Embryonic facial prominence (tissue), 1 donor: ENCODE data around the gene KPTN.

ENCODE experiments used
- DNase-seq: peaks from one replicate; pipeline ENCODE4 v3.0.0-alpha.2; 2016; ENCODE audit errors: extremely low spot score

Gene KPTN

GRCh38 chr19:47469719-47470118 lies 14.3 kb downstream of the KPTN start:
- DNase-seq = no peak

- no peak for DNase-seq
Measured at GRCh38 chr19:47469363-47469700, 14.7 kb downstream of the KPTN start.

DNA sequence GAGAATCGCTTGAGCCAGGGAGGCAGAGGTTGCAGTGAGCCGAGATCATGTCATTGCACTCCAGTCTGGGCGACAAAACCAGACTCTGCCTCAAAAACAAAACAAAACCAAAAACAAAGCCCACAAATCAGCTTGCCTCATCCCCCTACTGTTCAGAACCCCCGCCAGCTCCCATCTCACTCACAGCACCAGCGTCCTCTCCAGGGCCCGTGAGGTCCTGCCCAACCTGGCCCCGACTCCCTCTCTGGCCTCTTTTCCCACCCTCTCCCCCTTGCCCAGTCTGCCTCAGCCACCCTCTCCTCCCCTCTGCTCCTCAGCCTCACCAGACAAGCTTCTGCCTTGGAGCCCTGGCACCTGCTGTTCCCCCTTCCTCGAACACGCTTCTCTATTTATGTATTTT lies 16.1 kb downstream of the KPTN start:
- DNase-seq = no peak

DNA sequence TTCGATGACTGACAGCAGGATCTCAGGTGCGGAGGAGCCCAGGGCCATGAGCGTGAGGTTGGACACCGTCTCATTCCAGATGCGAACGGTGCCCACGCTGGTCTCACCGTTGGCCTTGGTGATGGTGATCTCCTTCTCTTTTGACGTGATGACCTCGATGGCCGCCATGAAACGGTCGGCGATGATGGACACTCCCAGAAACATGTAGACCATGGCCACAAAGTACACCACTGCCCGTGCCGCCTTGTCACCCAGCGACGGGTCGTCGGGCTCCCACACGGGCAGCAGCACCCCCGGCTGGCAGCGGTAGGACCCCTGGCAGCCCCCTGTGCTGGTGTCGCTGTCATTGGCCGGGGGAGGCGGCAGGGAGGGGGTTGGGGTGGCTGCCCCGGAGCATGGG lies 18.1 kb downstream of the KPTN start:
- DNase-seq = no peak

GRCh38 chr19:47464675-47465419 lies 19.2 kb downstream of the KPTN start:
- no peak for DNase-seq

DNA sequence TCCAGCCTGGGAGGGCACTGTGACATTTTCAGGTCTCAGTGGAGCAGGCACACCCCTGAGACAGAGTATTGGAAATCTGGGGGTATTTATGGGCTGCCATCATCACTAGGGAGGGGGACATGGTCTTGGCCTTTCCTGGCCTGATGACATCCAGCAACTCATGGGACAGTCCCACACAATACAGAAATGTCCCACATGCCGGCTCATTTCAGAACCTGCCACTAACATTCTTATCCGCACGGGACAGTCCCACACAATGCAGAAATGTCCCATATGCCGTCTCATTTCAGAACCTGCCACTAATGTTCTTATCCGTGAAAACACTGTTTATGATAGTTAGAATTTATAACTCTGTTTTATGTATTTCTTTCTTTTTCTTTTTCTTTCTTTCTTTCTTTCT lies 22.1 kb downstream of the KPTN start:
- DNase-seq = no peak

GRCh38 chr19:47459477-47459876 lies 24.5 kb downstream of the KPTN start:
- DNase-seq = no peak

DNA sequence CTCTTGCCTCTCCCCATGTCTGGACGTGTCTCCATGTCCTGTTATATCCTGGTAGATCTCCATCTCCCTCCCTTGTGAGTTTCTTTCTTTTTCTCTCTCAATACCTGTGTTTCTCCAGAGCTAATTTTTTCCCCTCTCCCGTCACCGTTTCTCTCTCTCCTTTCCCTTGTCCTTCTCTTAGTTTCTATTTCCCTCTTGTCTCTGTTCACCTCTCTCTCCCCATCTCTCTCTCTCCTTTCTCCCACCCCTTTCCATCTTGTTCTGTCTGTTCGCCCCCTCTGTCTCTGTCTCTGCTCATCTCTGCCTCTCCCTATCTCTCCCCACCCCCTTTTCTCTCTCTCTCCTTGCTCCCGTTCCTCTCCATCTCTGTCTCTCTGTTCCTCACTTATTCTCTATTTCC lies 25.3 kb downstream of the KPTN start:
- DNase-seq = no peak

DNA sequence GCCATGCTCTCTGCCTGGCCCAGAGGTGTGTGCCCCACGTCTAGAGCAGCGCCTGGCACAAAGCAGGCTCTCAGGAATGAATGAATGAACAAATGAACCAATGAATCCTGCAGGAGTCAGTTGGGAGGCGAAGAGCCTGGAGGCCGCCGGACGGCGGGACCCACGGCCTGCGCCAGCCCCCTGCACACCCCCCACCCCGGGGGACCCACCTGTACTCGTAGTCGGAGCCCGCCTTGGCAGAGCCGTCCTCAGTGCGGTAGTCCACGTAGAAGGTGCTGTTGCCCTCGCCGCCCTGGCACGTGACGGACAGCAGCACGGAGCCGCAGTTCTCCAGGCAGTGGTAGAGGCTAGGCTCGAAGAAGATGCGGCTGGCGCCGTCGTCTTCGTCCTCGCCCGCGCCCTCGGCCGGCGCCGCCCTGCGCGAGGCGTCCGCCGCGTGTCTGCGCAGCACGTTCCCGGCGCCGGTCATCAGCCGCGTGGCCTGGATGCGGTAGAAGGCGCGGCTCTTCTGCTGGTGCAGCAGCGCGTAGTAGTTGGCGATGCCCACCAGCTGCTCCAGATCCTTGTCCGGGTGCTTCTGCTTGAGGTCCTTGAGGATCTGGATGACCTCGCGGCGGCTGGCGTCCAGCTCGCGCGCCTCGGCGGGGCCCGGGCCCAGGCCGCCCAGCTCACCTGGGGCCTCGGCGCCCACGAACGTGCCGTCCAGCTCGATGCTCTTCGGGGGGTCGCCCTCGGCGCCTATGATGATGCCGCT lies 27.1 kb downstream of the KPTN start:
- DNase-seq = no peak

DNA sequence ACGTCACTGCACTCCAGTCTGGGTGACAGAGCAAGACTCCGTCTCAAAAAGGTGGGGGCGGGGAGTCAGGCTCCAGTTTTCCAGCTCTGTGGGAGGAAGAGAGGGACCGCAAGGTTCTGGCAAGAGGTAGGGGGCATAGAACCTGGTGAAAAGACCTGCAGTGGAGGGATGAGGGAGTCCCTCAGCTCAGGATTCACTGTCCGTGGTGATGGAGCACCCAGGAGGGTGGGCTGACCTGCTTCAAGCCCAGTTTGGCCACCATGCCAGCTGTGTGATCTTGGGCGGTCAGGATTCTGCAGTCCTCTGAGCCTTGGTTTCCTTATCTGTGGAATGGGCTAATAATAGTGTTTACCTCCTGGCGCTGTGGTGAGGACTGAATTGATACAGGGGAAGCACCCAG lies 33.5 kb downstream of the KPTN start:
- DNase-seq = no peak

GRCh38 chr19:47448360-47448727 lies 35.7 kb downstream of the KPTN start:
- no peak for DNase-seq

- no peak for DNase-seq
Measured at GRCh38 chr19:47447470-47448359, 36.3 kb downstream of the KPTN start.

DNA sequence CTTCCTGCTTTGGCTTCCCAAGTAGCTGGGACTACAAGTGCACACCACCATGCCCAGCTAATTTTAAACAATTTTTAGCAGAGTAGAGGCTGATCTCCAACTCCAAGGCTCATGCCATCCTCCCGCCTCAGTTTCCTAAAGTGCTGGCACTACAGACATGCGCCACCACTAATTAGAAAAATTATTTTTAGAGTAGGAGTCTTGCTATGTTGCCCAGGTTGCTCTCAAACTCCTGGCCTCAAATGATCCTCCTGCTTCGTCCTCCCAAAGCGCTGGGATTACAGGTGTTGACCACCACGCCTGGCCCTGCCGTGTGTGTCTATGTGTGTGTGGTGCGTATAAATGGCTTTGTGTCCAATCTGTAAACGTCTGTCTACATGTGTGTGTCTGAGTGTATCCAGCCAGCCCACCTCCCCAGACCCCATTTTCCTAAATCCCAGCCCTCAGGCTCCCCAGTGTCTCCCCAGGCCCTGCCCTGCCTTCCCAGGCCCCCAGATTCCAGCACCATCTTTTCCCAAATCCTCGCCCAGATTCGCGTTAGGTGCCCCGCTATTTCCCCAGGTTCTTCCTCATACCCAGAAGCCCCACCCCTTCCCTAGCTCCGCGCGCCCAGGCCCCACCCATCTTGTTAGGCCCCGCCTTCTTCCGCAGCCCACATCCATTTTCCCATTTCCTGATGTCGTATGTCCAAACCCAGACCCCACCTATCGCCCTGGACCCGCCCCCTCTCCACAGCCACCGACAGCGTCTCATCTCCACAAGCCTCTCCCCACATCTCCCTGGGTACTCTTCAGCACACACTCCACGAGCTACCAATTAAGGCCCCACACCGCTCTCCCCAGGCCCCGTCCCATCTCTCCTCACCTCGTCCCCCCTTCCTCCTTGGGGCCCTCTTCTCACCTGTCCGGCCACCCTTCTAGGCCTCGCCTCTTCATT lies 37.2 kb downstream of the KPTN start:
- DNase-seq = no peak

DNA sequence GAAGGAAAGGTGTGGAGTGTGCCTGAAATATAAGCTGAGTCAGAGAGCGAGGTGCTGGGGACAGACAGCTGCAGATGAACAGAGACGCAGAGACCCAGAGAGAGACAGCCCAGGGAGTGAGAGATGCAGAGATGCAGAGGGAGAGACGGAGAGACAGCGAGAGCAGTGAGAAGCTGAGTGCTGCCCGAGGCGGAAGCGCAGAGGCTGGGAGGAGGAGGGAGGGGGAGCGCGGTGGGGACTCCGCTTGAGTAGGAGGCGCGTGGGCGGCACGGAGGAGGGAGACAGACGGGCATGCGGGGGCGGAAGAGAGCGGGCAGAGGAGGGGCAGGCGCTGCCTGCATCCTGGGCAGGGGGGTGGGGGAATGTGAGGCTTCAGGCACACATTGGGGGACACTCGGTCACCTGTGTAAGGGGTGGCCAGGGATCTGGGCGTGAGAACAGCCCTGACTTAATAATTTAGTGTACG lies 38.0 kb downstream of the KPTN start:
- DNase-seq = no peak

DNA sequence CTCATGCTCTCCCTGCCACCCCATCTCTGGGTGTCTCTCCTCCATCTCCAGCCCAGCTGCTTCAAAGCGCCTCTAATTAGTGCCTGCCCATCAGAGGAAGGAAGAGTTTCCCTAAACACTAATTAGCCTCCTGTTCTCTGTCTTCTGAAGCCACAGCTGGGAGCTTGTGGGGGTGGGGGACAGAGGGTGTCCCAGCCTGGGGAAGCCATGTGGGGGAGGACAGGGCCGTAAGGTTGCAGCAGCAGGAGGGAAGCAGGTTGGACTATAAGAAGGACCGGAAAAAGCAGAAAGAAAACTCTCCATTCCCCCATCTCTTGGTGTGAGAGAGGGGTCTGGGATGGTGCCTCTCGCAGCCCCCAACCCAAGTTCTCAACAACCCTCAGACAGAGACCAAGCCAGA lies 38.5 kb downstream of the KPTN start:
- no peak for DNase-seq

DNA sequence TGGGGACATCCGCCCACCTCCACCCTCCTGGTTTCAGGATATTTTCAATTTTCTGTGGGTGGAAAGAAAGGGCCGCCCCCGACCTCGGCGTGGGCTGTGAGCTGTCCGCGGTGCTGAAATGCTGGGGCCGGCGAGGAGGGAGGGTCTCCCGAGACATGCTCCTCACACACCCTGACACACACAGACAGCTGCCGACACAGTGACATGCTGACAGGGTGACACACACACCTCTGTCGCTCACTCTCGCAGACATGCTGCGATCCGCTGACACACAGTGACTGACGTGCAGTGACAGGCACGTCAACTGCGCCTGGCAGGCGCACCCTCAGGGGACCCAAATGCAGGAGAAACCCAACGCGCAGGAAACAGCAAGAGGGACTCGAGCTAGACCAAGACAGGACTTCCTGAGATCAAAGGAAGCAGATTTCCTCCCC lies 39.6 kb downstream of the KPTN start:
- no peak for DNase-seq

DNA sequence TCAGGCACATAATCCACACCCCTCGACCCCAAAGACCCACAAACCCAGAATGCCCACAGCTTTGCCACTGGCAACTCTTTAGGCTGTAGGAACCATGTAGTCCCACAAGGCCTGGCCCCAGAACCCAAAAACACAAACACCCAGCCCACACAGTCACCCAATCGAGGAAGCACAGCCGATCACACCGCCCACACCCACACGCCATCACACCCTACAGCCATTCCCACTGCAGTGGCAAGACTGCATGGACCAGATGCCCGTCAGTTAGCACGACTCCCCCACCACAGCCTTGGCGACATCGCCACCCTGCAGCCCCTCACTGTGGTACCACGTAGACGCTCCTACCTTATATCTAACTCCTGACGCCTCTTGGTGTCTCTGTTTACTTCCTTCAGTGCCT lies 40.7 kb downstream of the KPTN start:
- DNase-seq = no peak

DNA sequence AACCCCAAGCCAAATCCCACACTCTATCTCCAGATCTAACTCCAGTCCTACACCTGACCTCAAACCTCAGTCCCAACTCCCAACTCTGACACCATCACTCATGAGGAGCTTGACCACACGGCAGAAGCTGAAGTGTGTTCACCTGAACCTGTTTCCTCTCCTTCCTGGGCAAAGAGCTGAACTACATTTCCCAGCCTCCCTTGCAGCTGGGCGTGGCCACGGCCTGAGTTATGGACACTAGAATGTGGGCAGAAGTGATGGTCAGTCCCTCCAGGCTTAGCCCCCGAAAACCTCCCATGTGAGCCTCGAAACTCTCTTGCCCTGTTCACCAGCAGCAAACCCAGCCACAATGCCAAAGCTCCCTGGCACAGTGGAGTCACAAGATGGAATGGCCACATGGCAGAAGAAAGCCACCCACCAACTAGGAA lies 45.2 kb downstream of the KPTN start:
- no peak for DNase-seq

- no peak for DNase-seq
Measured at GRCh38 chr19:47437500-47437899, 46.5 kb downstream of the KPTN start.

- no peak for DNase-seq
Measured at GRCh38 chr19:47436712-47437401, 47.2 kb downstream of the KPTN start.
